Mesenchymal stem cell (in vitro differentiated cells and primary cell): ENCODE measurements around the gene PSMG2.
A peak's percentile ranks its signal among the peaks of the same experiment; 100 is the strongest.

Experiments
- DNase-seq: peaks from one replicate; pipeline ENCODE4 v3.0.0-alpha.2; 2013
- H2AFZ ChIP-seq: one replicate; pipeline ENCODE4 v1.6.1; 2013; ENCODE audit warnings: low read depth, mild to moderate bottlenecking, control low read depth, inconsistent platforms, low read length, moderate library complexity
- H2AK5ac ChIP-seq: 2 replicates; pipeline ENCODE4 v1.6.1; 2013; ENCODE audit warnings: low read length, moderate library complexity, mild to moderate bottlenecking, inconsistent platforms; ENCODE audit not compliant: severe bottlenecking
- H2BK120ac ChIP-seq: one replicate; pipeline ENCODE4 v1.6.1; 2013; ENCODE audit warnings: low read depth, mild to moderate bottlenecking, inconsistent platforms, low read length, moderate library complexity
- H2BK12ac ChIP-seq, 2 experiments: one replicate each; pipeline ENCODE4 v1.6.1; 2013; ENCODE audit warnings: inconsistent platforms in 2 of 2, low read length in 2 of 2, mild to moderate bottlenecking in 2 of 2, moderate library complexity in 2 of 2, control low read depth in 1 of 2
- H2BK15ac ChIP-seq: one replicate; pipeline ENCODE4 v1.6.1; 2013; ENCODE audit warnings: mild to moderate bottlenecking, low read depth, inconsistent platforms; ENCODE audit not compliant: poor library complexity, severe bottlenecking
- H2BK5ac ChIP-seq: 2 replicates; pipeline ENCODE4 v1.6.1; 2013; ENCODE audit warnings: low read depth, mild to moderate bottlenecking, low read length, control low read depth, inconsistent platforms; ENCODE audit not compliant: poor library complexity, severe bottlenecking
- H3K14ac ChIP-seq, 2 experiments: one replicate each; pipeline ENCODE4 v1.6.1; 2013; ENCODE audit warnings: inconsistent platforms in 2 of 2, low read length in 2 of 2, control low read depth in 1 of 2, mild to moderate bottlenecking in 1 of 2, moderate library complexity in 1 of 2
- H3K18ac ChIP-seq, 2 experiments: one replicate each; pipeline ENCODE4 v1.6.1; 2013; ENCODE audit warnings: inconsistent platforms in 2 of 2, low read length in 2 of 2, control low read depth in 1 of 2, low read depth in 1 of 2, mild to moderate bottlenecking in 1 of 2
- H3K23ac ChIP-seq, 2 experiments: one replicate each; pipeline ENCODE4 v1.6.1; 2013; ENCODE audit warnings: inconsistent platforms in 2 of 2, low read length in 2 of 2, mild to moderate bottlenecking in 2 of 2, moderate library complexity in 2 of 2, control low read depth in 1 of 2
- H3K27ac ChIP-seq: 2 replicates; pipeline ENCODE4 v1.5.1; 2013; ENCODE audit warnings: mild to moderate bottlenecking, moderate library complexity, low read length, control low read depth, inconsistent platforms; ENCODE audit not compliant: poor library complexity, severe bottlenecking
- H3K27me3 ChIP-seq, 2 experiments: 2 replicates each; pipeline versions ENCODE4 v1.6.1 to v1.7.0; 2013; ENCODE audit warnings: low read length in 2 of 2, mild to moderate bottlenecking in 2 of 2, moderate library complexity in 2 of 2, control low read depth in 1 of 2, inconsistent platforms in 1 of 2; ENCODE audit not compliant: control insufficient read depth in 1 of 2, insufficient read depth in 1 of 2
- H3K36me3 ChIP-seq, 2 experiments: 2 replicates each; pipeline versions ENCODE4 v1.6.1 to v1.7.0; 2013; ENCODE audit warnings: low read length in 2 of 2, control low read depth in 1 of 2, inconsistent platforms in 1 of 2, low read depth in 1 of 2, mild to moderate bottlenecking in 1 of 2; ENCODE audit not compliant: insufficient read depth in 2 of 2, control insufficient read depth in 1 of 2
- H3K4ac ChIP-seq, 2 experiments: one replicate each; pipeline ENCODE4 v1.6.1; 2013; ENCODE audit warnings: inconsistent platforms in 2 of 2, low read length in 2 of 2, mild to moderate bottlenecking in 2 of 2, moderate library complexity in 2 of 2, control low read depth in 1 of 2, low read depth in 1 of 2
- H3K4me1 ChIP-seq: 2 replicates; pipeline ENCODE4 v1.6.1; 2013; ENCODE audit warnings: low read depth, low read length, control low read depth; ENCODE audit not compliant: control insufficient read depth, insufficient read depth
- H3K4me2 ChIP-seq: 2 replicates; pipeline ENCODE4 v1.6.1; 2013; ENCODE audit warnings: low read length, mild to moderate bottlenecking, inconsistent platforms; ENCODE audit not compliant: poor library complexity, severe bottlenecking
- H3K4me3 ChIP-seq, 2 experiments: 2 replicates each; pipeline versions ENCODE4 v1.5.1 to v1.7.0; 2013; ENCODE audit warnings: low read length in 2 of 2, mild to moderate bottlenecking in 2 of 2, control low read depth in 1 of 2, low read depth in 1 of 2; ENCODE audit not compliant: insufficient read depth in 1 of 2
- H3K79me1 ChIP-seq: replicated peaks from 2 replicates; pipeline ENCODE4 v1.6.1; 2013; ENCODE audit warnings: mild to moderate bottlenecking, control low read depth, low read length, inconsistent platforms; ENCODE audit not compliant: poor library complexity, severe bottlenecking
- H3K9ac ChIP-seq: 2 replicates; pipeline ENCODE4 v1.7.0; 2013; ENCODE audit warnings: mild to moderate bottlenecking, low read length, moderate library complexity
- H3K9me3 ChIP-seq: 2 replicates; pipeline ENCODE4 v1.7.0; 2013; ENCODE audit warnings: mild to moderate bottlenecking, low read length; ENCODE audit not compliant: control insufficient read depth
- H4K8ac ChIP-seq: one replicate; pipeline ENCODE4 v1.6.1; 2013; ENCODE audit warnings: inconsistent platforms, mild to moderate bottlenecking, low read length, moderate library complexity
- H4K91ac ChIP-seq: one replicate; pipeline ENCODE4 v1.6.1; 2013; ENCODE audit warnings: mild to moderate bottlenecking, low read length, inconsistent platforms
- WGBS: methylation state at CpG from one replicate; pipeline ENCODE4 v1.1.7; 2013; ENCODE audit warnings: mixed read lengths; 5-methylcytosine and 5-hydroxymethylcytosine counted together

PSMG2 gene

GRCh38 chr18:12701161-12701560, 1.7 kb upstream of the PSMG2 start:
- H3K4me3 ChIP-seq: peak overlapping the region in 1 of 2 experiments; percentile 90
- peak overlapping the region; percentile 95 for H3K9ac ChIP-seq
- no peak overlapping the region for H2BK5ac ChIP-seq
- H3K23ac ChIP-seq: no peak overlapping the region
- no peak overlapping the region for H2AFZ ChIP-seq
- no peaks in the 10 kb centered on the region for H3K4me1 ChIP-seq
- no peak overlapping the region for H3K27ac ChIP-seq
- no peak overlapping the region for H2AK5ac ChIP-seq
- H3K4me2 ChIP-seq: peak overlapping the region; percentile 7
- no peak overlapping the region for H4K91ac ChIP-seq
- no peaks in the 10 kb centered on the region for H3K9me3 ChIP-seq
- peaks cover 7% of the 10 kb centered on the region for H3K79me1 ChIP-seq
- DNase-seq: no peak
- no peaks in the 10 kb centered on the region for H3K27me3 ChIP-seq
- no peak overlapping the region for H3K18ac ChIP-seq
- no peak overlapping the region for H2BK15ac ChIP-seq
- no peak overlapping the region for H2BK12ac ChIP-seq
- no peak overlapping the region for H3K14ac ChIP-seq
- no peak overlapping the region for H4K8ac ChIP-seq
- H3K36me3 ChIP-seq: peaks cover 0 to 31% of the 10 kb centered on the region in 2 experiments
- H3K4ac ChIP-seq: no peak overlapping the region
- whole genome bisulfite sequencing: 95% methylated on average over 2 of the region's 3 CpGs
- H2BK120ac ChIP-seq: no peak overlapping the region

- Histone ChIP-seq H3K9me3 (no peaks in the 10 kb centered on the region), H3K23ac (peak overlapping the region in 1 of 2 experiments; percentile 3), H3K79me1 (peaks cover 8% of the 10 kb centered on the region), H2AFZ (peak overlapping the region; percentile 20), H3K4me1 (no peaks in the 10 kb centered on the region), H3K18ac (peak overlapping the region; percentile 73 to 99), H3K27ac (peak overlapping the region; percentile 80), H3K9ac (peak overlapping the region; percentile 95), H4K8ac (peak overlapping the region; percentile 99), H3K4me3 (peak overlapping the region; percentile 90 to 96), H3K4ac (peak overlapping the region in 1 of 2 experiments; percentile 91), H2BK15ac (peak overlapping the region; percentile 98), H3K27me3 (no peaks in the 10 kb centered on the region), H2BK120ac (no peak overlapping the region), H2BK12ac (no peak overlapping the region), H4K91ac (peak overlapping the region; percentile 19), H3K4me2 (peak overlapping the region; percentile 59), H3K14ac (peak overlapping the region in 1 of 2 experiments; percentile 23), H2AK5ac (no peak overlapping the region), H3K36me3 (peaks cover 4 to 36% of the 10 kb centered on the region in 2 experiments), H2BK5ac (peak overlapping the region; percentile 100)
- no peak for DNase-seq
- WGBS: under 1% methylated on average over 22 of the region's 28 CpGs
Measured at GRCh38 chr18:12703096-12703567, 290 bp downstream of the PSMG2 start.

- H3K18ac ChIP-seq: no peak overlapping the region
- no peak overlapping the region for H2BK120ac ChIP-seq
- H3K23ac ChIP-seq: no peak overlapping the region
- 18% methylated on average over 2 of the region's 2 CpGs for WGBS
- no peaks in the 10 kb centered on the region for H3K27me3 ChIP-seq
- no peak overlapping the region for H2AK5ac ChIP-seq
- H2BK15ac ChIP-seq: no peak overlapping the region
- H3K4me1 ChIP-seq: no peaks in the 10 kb centered on the region
- peak overlapping the region; percentile 95 for H3K9ac ChIP-seq
- H2BK12ac ChIP-seq: no peak overlapping the region
- no peak overlapping the region for H3K4ac ChIP-seq
- no peak overlapping the region for H2AFZ ChIP-seq
- no peak overlapping the region for H4K91ac ChIP-seq
- peak overlapping the region; percentile 82 for H3K4me2 ChIP-seq
- no peak overlapping the region for H3K14ac ChIP-seq
- H3K9me3 ChIP-seq: no peaks in the 10 kb centered on the region
- no peak overlapping the region for H4K8ac ChIP-seq
- H3K4me3 ChIP-seq: peak overlapping the region in 1 of 2 experiments; percentile 90
- peaks cover 9% of the 10 kb centered on the region for H3K79me1 ChIP-seq
- peak; percentile 33 for DNase-seq
- no peak overlapping the region for H3K27ac ChIP-seq
- no peak overlapping the region for H2BK5ac ChIP-seq
- peaks cover 9 to 32% of the 10 kb centered on the region in 2 experiments for H3K36me3 ChIP-seq
Measured at GRCh38 chr18:12703664-12704063, 822 bp downstream of the PSMG2 start.

GRCh38 chr18:12711446-12711845, 8.6 kb downstream of the PSMG2 start:
- no peak overlapping the region for H3K27ac ChIP-seq
- H3K9me3 ChIP-seq: no peaks in the 10 kb centered on the region
- H3K23ac ChIP-seq: no peak overlapping the region
- H3K27me3 ChIP-seq: no peaks in the 10 kb centered on the region
- H2BK5ac ChIP-seq: no peak overlapping the region
- H4K91ac ChIP-seq: no peak overlapping the region
- H3K4ac ChIP-seq: no peak overlapping the region
- no peak overlapping the region for H3K9ac ChIP-seq
- no peak overlapping the region for H2BK15ac ChIP-seq
- H3K4me3 ChIP-seq: no peak overlapping the region
- no peak overlapping the region for H2BK120ac ChIP-seq
- no peak overlapping the region for H3K18ac ChIP-seq
- H2AFZ ChIP-seq: no peak overlapping the region
- WGBS: 100% methylated on average over 5 of the region's 5 CpGs
- peaks cover 48 to 75% of the 10 kb centered on the region in 2 experiments for H3K36me3 ChIP-seq
- H2AK5ac ChIP-seq: no peak overlapping the region
- peaks cover 22% of the 10 kb centered on the region for H3K79me1 ChIP-seq
- H2BK12ac ChIP-seq: no peak overlapping the region
- H3K4me2 ChIP-seq: no peak overlapping the region
- H3K4me1 ChIP-seq: no peaks in the 10 kb centered on the region
- H3K14ac ChIP-seq: no peak overlapping the region
- no peak for DNase-seq
- H4K8ac ChIP-seq: no peak overlapping the region
